Osteoblast (primary cell): ENCODE data around the gene PUM1. TPM values are rescaled to one million over a fixed set of nuclear protein-coding genes. Genes with fewer than 3 reads are reported as not detected.

ENCODE experiments used
- DNase-seq: peaks from one replicate; pipeline ENCODE4 v3.0.0; 2011; ENCODE audit warnings: low spot score, mixed read lengths; ENCODE audit not compliant: insufficient read length; ENCODE audit errors: missing footprints
- H2AFZ ChIP-seq: 2 replicates; pipeline ENCODE4 v1.6.0; 2011; ENCODE audit warnings: mild to moderate bottlenecking, low read length
- H3K27ac ChIP-seq: 2 replicates; pipeline ENCODE4 v1.5.1; 2011; ENCODE audit warnings: mild to moderate bottlenecking, low read depth, low read length, moderate library complexity
- H3K27me3 ChIP-seq: 2 replicates; pipeline ENCODE4 v1.6.0; 2012; ENCODE audit warnings: mild to moderate bottlenecking, control low read depth, inconsistent platforms, low read length, moderate library complexity; ENCODE audit not compliant: insufficient read depth
- H3K36me3 ChIP-seq: 2 replicates; pipeline ENCODE4 v1.5.1; 2011; ENCODE audit warnings: mild to moderate bottlenecking, low read length, control low read depth, moderate library complexity; ENCODE audit not compliant: insufficient read depth
- H3K4me1 ChIP-seq: 2 replicates; pipeline ENCODE4 v1.5.1; 2011; ENCODE audit warnings: mild to moderate bottlenecking, low read length, control low read depth, moderate library complexity; ENCODE audit not compliant: insufficient read depth
- H3K4me2 ChIP-seq: 2 replicates; pipeline ENCODE4 v1.6.0; 2011; ENCODE audit warnings: mild to moderate bottlenecking, low read length; ENCODE audit not compliant: insufficient read depth
- H3K4me3 ChIP-seq: fragments of 200-600 bp; sonication (generic); 3 replicates; pipeline ENCODE4 v1.5.1; 2012; ENCODE audit warnings: mild to moderate bottlenecking, low read length, inconsistent platforms; ENCODE audit not compliant: insufficient read depth
- H3K79me2 ChIP-seq: 2 replicates; pipeline ENCODE4 v1.6.0; 2012; ENCODE audit warnings: mild to moderate bottlenecking, low read length, control low read depth, inconsistent platforms; ENCODE audit not compliant: insufficient read depth
- H3K9me3 ChIP-seq: 2 replicates; pipeline ENCODE4 v1.5.1; 2011; ENCODE audit warnings: low read depth, low read length, control low read depth
- H4K20me1 ChIP-seq: 2 replicates; pipeline ENCODE4 v1.6.0; 2012; ENCODE audit warnings: mild to moderate bottlenecking, low read length, control low read depth; ENCODE audit not compliant: insufficient read depth
- CTCF ChIP-seq: IDR thresholded peaks from 2 replicates; pipeline ENCODE4 v1.5.1; 2011; ENCODE audit warnings: mild to moderate bottlenecking, low read depth, low read length, moderate library complexity; ENCODE audit errors: extremely low read depth
- total RNA-seq: library from RNA; depleted of rRNA; stranded (reverse); fragments of >200 nt; gene quantifications from 2 replicates; pipeline ENCODE4 v1.2.3, GENCODE V29; 2012

Gene PUM1
- total RNA-seq, 1 donor = 68.8 TPM

DNA sequence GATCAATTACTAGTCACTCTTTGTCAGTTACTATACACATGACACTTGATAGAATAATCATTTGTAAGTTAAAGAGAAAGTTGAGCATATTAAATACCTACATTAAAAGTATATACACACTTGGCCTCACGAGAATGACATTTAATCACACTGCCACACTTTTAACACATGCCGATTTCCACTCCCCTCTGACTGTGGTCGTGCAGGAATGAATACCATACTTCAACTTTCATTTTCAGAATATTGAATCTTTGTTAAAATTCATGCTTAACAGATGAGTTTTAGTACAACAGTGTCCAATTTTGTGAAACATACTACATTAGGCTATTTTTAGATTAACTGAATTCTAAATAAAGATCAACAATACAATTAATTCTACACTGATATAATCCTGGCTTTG lies 78.8 kb downstream of the PUM1 start:
- no peaks in the 10 kb centered on the region for H3K27me3 ChIP-seq
- H3K4me2 ChIP-seq = no peak overlapping the region
- peaks cover 73% of the 10 kb centered on the region for H4K20me1 ChIP-seq
- no peak for TF ChIP-seq CTCF
- H3K9me3 ChIP-seq = no peaks in the 10 kb centered on the region
- no peak overlapping the region for H2AFZ ChIP-seq
- no peak for DNase-seq
- H3K79me2 ChIP-seq = peaks cover 97% of the 10 kb centered on the region
- no peak overlapping the region for H3K4me3 ChIP-seq
- no peak overlapping the region for H3K27ac ChIP-seq
- H3K36me3 ChIP-seq = peaks cover 5% of the 10 kb centered on the region
- peaks cover 46% of the 10 kb centered on the region for H3K4me1 ChIP-seq

DNA sequence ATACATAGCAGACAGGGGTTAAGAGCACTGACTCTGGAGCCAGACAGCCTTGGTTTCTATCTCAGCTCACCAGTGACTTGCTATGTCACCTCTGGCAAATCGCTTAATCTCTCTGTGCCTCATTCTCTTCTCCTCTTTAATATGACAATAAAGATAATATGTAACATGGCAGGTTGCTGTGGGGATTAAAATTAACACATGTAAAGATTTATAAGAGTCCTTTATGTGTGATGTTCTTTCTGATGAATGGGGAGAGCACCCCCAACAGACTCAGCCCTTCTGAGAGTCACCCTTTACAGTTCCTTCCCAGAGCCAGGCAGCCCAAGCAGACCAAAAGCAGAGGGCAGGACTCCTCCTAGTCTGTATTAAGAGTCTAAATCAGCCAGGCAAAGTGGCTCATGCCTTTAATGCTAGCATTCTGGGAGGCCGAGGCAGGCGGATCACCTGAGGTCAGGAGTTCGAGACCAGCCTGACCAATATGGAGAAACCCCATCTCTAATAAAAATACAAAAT lies 80.5 kb downstream of the PUM1 start:
- no peak overlapping the region for H2AFZ ChIP-seq
- no peak overlapping the region for H3K27ac ChIP-seq
- TF ChIP-seq CTCF = no peak
- DNase-seq = no peak
- H3K4me1 ChIP-seq = peaks cover 36% of the 10 kb centered on the region
- H3K27me3 ChIP-seq = no peaks in the 10 kb centered on the region
- H4K20me1 ChIP-seq = peaks cover 62% of the 10 kb centered on the region
- H3K4me2 ChIP-seq = no peak overlapping the region
- H3K9me3 ChIP-seq = no peaks in the 10 kb centered on the region
- peaks cover 94% of the 10 kb centered on the region for H3K79me2 ChIP-seq
- no peak overlapping the region for H3K4me3 ChIP-seq
- H3K36me3 ChIP-seq = peaks cover 13% of the 10 kb centered on the region

DNA sequence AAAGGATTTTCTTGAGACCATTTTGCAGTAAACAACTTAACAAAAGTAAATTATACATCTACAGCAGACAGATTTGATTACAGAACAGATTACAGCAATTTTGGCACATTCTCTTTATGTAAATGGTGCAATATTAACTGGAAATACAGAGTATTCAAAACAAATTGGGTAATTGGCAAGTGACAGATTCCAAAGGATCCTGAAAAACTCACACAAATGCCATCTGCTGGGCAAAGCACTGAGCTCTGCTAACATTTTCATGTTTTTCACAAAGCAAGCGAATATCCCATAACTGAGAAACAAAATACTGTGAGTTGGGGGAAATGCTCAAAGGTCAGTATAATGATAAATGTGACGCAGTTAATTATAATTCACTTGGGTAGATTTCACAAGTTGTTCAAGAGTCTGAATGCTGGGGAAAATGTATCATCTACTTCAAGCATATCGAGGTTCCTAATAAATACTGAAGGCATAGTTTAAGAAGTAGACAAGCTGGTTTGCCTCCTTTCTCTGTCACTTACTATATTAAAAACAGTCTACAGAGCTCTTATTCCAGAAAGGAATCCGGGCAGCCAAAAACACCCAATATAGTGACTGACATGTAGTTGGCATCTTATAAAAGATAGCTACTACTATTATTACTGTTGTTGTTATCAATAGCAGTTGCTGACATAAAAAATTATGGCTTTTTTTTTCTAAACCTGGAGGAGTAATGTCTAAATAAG lies 81.2 kb downstream of the PUM1 start:
- Histone ChIP-seq H3K4me1 (peaks cover 31% of the 10 kb centered on the region), H3K27ac (no peak overlapping the region), H3K4me3 (no peak overlapping the region), H3K36me3 (peaks cover 20% of the 10 kb centered on the region), H3K27me3 (no peaks in the 10 kb centered on the region), H3K4me2 (no peak overlapping the region), H3K9me3 (no peaks in the 10 kb centered on the region), H3K79me2 (peaks cover 94% of the 10 kb centered on the region), H4K20me1 (peaks cover 57% of the 10 kb centered on the region), H2AFZ (no peak overlapping the region)
- TF ChIP-seq CTCF = peak; percentile 28
- DNase-seq = no peak

GRCh38 chr1:30982937-30983336 lies 82.6 kb downstream of the PUM1 start:
- Histone ChIP-seq H4K20me1 (peaks cover 45% of the 10 kb centered on the region), H3K4me3 (no peak overlapping the region), H3K4me1 (peaks cover 21% of the 10 kb centered on the region), H3K27ac (no peak overlapping the region), H3K36me3 (peaks cover 34% of the 10 kb centered on the region), H3K79me2 (peaks cover 92% of the 10 kb centered on the region), H3K4me2 (peak overlapping the region; percentile 10), H2AFZ (no peak overlapping the region), H3K27me3 (no peaks in the 10 kb centered on the region), H3K9me3 (no peaks in the 10 kb centered on the region)
- DNase-seq = no peak
- peak; percentile 43 for TF ChIP-seq CTCF
